ENCODE measurements around the gene CBX2.

DNA sequence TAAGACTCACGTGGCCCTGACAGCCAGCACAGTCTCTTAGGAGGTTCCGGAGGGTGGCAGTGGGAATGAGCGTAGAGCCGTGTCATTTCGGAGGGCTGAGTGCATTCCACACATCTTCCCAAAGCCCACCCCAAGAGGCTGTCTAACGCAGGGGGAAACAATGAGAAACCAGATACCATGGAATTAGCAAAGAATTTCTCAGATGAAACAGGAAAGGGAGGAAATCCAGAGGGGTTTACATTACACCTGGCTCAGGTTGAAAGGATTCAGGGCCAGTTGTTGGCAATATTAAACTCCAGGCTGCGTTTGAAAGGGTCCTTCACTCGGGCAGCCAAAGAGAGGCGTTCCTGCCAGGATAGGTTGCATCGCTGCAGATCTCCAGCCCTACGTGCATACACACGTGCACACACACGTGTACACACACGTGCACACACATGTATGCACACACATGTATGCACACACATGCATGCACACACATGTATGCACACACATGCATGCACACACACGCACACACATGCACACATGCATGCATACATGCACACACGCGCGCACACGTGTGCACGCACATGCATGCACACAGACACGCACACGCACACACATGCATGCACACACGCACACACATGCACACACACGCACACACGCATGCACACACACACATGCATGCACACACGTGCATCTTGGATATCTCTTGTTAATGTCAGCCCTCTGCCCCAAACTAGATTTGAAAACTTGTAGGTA is 49.1 kb downstream of the CBX2 start:
- TF ChIP-seq, protein P1, sequence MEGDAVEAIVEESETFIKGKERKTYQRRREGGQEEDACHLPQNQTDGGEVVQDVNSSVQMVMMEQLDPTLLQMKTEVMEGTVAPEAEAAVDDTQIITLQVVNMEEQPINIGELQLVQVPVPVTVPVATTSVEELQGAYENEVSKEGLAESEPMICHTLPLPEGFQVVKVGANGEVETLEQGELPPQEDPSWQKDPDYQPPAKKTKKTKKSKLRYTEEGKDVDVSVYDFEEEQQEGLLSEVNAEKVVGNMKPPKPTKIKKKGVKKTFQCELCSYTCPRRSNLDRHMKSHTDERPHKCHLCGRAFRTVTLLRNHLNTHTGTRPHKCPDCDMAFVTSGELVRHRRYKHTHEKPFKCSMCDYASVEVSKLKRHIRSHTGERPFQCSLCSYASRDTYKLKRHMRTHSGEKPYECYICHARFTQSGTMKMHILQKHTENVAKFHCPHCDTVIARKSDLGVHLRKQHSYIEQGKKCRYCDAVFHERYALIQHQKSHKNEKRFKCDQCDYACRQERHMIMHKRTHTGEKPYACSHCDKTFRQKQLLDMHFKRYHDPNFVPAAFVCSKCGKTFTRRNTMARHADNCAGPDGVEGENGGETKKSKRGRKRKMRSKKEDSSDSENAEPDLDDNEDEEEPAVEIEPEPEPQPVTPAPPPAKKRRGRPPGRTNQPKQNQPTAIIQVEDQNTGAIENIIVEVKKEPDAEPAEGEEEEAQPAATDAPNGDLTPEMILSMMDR (IDR thresholded peaks at IDR 0.05; ENCODE audit: borderline replicate concordance, extremely low read depth, low read length, poor library complexity, severe bottlenecking), result no peak
- no peak for TF ChIP-seq EZH2 (IDR thresholded peaks at IDR 0.05; ENCODE audit: borderline replicate concordance, low read depth, low read length, severe bottlenecking)

Measured in DND-41 (cell line).